Measurements from ENCODE around the gene SLC25A1.

GRCh38 chr22:19178657-19179496 is at the start of gene SLC25A1:
- TF ChIP-seq, protein P1, sequence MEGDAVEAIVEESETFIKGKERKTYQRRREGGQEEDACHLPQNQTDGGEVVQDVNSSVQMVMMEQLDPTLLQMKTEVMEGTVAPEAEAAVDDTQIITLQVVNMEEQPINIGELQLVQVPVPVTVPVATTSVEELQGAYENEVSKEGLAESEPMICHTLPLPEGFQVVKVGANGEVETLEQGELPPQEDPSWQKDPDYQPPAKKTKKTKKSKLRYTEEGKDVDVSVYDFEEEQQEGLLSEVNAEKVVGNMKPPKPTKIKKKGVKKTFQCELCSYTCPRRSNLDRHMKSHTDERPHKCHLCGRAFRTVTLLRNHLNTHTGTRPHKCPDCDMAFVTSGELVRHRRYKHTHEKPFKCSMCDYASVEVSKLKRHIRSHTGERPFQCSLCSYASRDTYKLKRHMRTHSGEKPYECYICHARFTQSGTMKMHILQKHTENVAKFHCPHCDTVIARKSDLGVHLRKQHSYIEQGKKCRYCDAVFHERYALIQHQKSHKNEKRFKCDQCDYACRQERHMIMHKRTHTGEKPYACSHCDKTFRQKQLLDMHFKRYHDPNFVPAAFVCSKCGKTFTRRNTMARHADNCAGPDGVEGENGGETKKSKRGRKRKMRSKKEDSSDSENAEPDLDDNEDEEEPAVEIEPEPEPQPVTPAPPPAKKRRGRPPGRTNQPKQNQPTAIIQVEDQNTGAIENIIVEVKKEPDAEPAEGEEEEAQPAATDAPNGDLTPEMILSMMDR (IDR thresholded peaks at IDR 0.05) = no peak
- no peak for TF ChIP-seq POLR2A (IDR thresholded peaks at IDR 0.05)
